Loucy (cell line): ENCODE measurements around the gene GPR78.

ENCODE experiments used
- CTCF ChIP-seq: fragments of 200-600 bp; sonication (generic); conservative IDR thresholded peaks from 2 replicates; pipeline ENCODE4 v1.5.1; 2014; ENCODE audit warnings: mild to moderate bottlenecking, antibody characterized with exemption, low read length
- EZH2phosphoT487 ChIP-seq: fragments of 200-600 bp; IDR thresholded peaks from 2 replicates; pipeline ENCODE4 v1.6.1; 2018; ENCODE audit warnings: antibody characterized with exemption, mild to moderate bottlenecking, moderate library complexity, borderline replicate concordance

GRCh38 chr4:8605289-8605688 lies 25.1 kb downstream of the GPR78 start:
- TF ChIP-seq EZH2phosphoT487 = no peak
- TF ChIP-seq CTCF = no peak
